Measurements from ENCODE around the gene TERT. TPM values are rescaled to one million over a fixed set of nuclear protein-coding genes. Genes with fewer than 3 reads are reported as not detected.

The TERT gene
- total and polyA plus RNA-seq, 10 of the 15 experiments (the other 5 are each of a cell fraction or from before 2014, with no cell fraction given): 0.08 to 21.5 (median 5.0) TPM

DNA sequence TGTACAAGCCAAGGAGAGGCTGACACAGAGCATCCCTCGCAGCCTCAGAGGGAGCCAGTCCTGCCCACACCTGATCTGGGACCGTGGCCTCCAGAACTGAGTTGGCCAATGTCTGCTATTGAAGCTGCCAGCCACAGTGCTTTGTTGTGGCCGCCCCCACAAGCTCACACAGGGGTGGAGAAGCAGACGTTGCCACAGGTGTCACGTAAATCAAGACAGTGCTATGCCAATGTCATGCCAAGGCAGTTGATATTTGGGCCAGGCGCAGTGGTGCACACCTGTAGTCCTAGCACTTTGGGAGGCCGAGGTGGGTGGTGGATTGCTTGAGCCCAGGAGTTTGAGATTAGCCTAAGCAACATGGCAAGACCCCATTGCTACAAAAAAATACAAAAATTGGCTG lies 17.3 kb upstream of the TERT start:
- H3K4me1 ChIP-seq (ENCODE audit: control insufficient read depth, insufficient read depth, low read length): peaks cover 47% of the 10 kb centered on the region
- no peaks in the 10 kb centered on the region for H3K79me2 ChIP-seq (ENCODE audit: control insufficient read depth, insufficient read depth, low read length)
- ChIA-PET SMC1A (ENCODE audit: uncharacterized antibody, unreplicated experiment) (interaction anchor here (1.1 to 2.3 kb wide), 2 partner anchors 16 to 192 kb away, joined by 3 to 18 read pairs; partner anchors contain the start of gene TERT), POLR2A (interaction anchor here (1.3 to 1.9 kb wide), 3 partner anchors 9 to 30 kb away, joined by 4 to 9 read pairs (median 6); partner anchors contain the start of gene TERT), RAD21 (ENCODE audit: unreplicated experiment) (interaction anchor here (1.0 kb wide), 1 partner anchor 30 kb away, joined by 3 read pairs; no protein-coding TSS in a partner anchor), CTCF (interaction anchor here (1.5 to 1.8 kb wide), 2 partner anchors 9 to 12 kb away, joined by 5 to 7 read pairs; no protein-coding TSS in a partner anchor)
- H3K4me2 ChIP-seq (ENCODE audit: control insufficient read depth, insufficient read depth): peak overlapping the region; percentile 39
- H3K36me3 ChIP-seq (ENCODE audit: control insufficient read depth in 2 of 2, insufficient read depth in 2 of 2, low read length in 1 of 2): no peaks in the 10 kb centered on the region
- intact Hi-C loops (cut with micrococcal nuclease; ENCODE audit: unreplicated experiment): loop anchor here (5.0 to 10.0 kb wide), 3 partner anchors 55 to 483 kb away; partner anchors contain the start of gene MRPL36
- in situ Hi-C loops (cut with MboI): no loop called here
- H3K4me3 ChIP-seq: no peak overlapping the region
- no peak overlapping the region for H2AFZ ChIP-seq (ENCODE audit: control insufficient read depth, low read depth, low read length)
- DNase-seq (ENCODE audit: low read depth, low spot score) (no peak), ATAC-seq (no peak), FAIRE-seq (no peak)
- whole genome bisulfite sequencing (ENCODE audit: insufficient coverage, insufficient replicate concordance, low lambda C conversion rate, missing lambda C conversion rate): 62% methylated on average over 7 of the region's 7 CpGs
- no peak overlapping the region for H3K9ac ChIP-seq (ENCODE audit: control insufficient read depth, insufficient read depth, low read length)
- peaks cover 19% of the 10 kb centered on the region for H3K9me3 ChIP-seq (replicated peaks; ENCODE audit: control insufficient read depth, insufficient read depth, low read length)
- H3K27me3 ChIP-seq (replicated peaks in 1 of 2; ENCODE audit: control insufficient read depth in 2 of 2, insufficient read depth in 2 of 2, low read length in 1 of 2): no peaks in the 10 kb centered on the region
- 0 out of 2 replicates have a peak, but pooled peaks cover 4% of the 10 kb centered on the region for H4K20me1 ChIP-seq (ENCODE audit: control insufficient read depth, insufficient read depth)
- no peak for TF ChIP-seq ZNF622 (IDR thresholded peaks at IDR 0.05)
- BruUV-seq (replicated peaks): no TSS peak
- H3K27ac ChIP-seq (ENCODE audit: control insufficient read depth, insufficient read depth): peak overlapping the region; percentile 26; the same call in 1 of the 2 replicates

DNA sequence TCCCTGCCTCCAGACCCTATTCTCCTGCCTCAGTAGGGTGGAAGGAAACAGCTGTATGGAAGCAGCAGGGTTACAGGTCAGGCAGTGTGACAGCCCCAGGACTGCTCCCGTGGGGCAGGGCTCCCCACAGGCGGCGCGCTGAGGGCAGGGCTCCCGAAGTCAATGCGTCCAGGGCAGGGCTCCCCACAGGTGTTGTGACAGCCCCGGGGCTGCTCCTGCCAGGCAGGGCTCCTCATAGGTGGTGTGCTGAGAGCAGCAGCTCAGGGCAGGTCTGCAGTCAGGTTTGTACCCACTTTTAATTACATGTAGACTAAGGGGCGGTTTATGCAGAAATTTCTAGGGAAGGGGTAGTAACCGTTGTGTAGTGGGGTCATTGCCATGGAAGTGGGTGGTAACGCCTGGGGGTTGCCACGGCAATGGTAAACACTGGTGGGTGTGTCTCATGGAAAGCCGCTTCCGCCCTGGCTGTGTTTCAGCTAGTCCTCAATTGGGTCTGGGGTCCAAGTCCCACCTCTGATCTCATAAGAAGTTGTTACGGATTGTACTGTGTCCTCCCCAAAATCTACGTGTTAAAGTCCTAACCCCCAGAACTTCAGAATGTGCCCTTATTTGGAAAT lies 16.7 kb upstream of the TERT start:
- H3K4me2 ChIP-seq (ENCODE audit: control insufficient read depth, insufficient read depth): no peak overlapping the region
- intact Hi-C loops (cut with micrococcal nuclease; ENCODE audit: unreplicated experiment): loop anchor here (5.0 to 10.0 kb wide), 3 partner anchors 54 to 483 kb away; partner anchors contain the start of gene MRPL36
- ChIA-PET SMC1A (ENCODE audit: uncharacterized antibody, unreplicated experiment) (no interaction called here), RAD21 (ENCODE audit: unreplicated experiment) (interaction anchor here (1.0 kb wide), 1 partner anchor 31 kb away, joined by 3 read pairs; no protein-coding TSS in a partner anchor), CTCF (interaction anchor here (1.8 kb wide), 1 partner anchor 9 kb away, joined by 7 read pairs; no protein-coding TSS in a partner anchor), POLR2A (interaction anchor here (1.1 kb wide), 1 partner anchor 17 kb away, joined by 3 read pairs; no protein-coding TSS in a partner anchor)
- H3K9ac ChIP-seq (ENCODE audit: control insufficient read depth, insufficient read depth, low read length): no peak overlapping the region
- H3K79me2 ChIP-seq (ENCODE audit: control insufficient read depth, insufficient read depth, low read length): no peaks in the 10 kb centered on the region
- BruUV-seq (replicated peaks): no TSS peak
- FAIRE-seq (no peak), ATAC-seq (no peak), DNase-seq (ENCODE audit: low read depth, low spot score) (no peak)
- in situ Hi-C loops (cut with MboI): no loop called here
- no peak overlapping the region for H3K27ac ChIP-seq (ENCODE audit: control insufficient read depth, insufficient read depth)
- TF ChIP-seq GABPA (IDR thresholded peaks at IDR 0.05; ENCODE audit: low read depth) (no peak), STAT1 (conservative IDR thresholded peaks at IDR 0.05) (no peak), NFYB (IDR thresholded peaks at IDR 0.05; ENCODE audit: insufficient read depth, low read depth, low read length) (no peak), E2F8 (IDR thresholded peaks at IDR 0.05; ENCODE audit: low read depth, partially characterized antibody) (no peak)
- H3K36me3 ChIP-seq (ENCODE audit: control insufficient read depth in 2 of 2, insufficient read depth in 2 of 2, low read length in 1 of 2): no peaks in the 10 kb centered on the region
- H3K27me3 ChIP-seq (replicated peaks in 1 of 2; ENCODE audit: control insufficient read depth in 2 of 2, insufficient read depth in 2 of 2, low read length in 1 of 2): no peaks in the 10 kb centered on the region
- peaks cover 19% of the 10 kb centered on the region for H3K9me3 ChIP-seq (replicated peaks; ENCODE audit: control insufficient read depth, insufficient read depth, low read length)
- no peak overlapping the region for H3K4me3 ChIP-seq
- no peak overlapping the region for H2AFZ ChIP-seq (ENCODE audit: control insufficient read depth, low read depth, low read length)
- H4K20me1 ChIP-seq (ENCODE audit: control insufficient read depth, insufficient read depth): 0 out of 2 replicates have a peak, but pooled peaks cover 4% of the 10 kb centered on the region
- H3K4me1 ChIP-seq (ENCODE audit: control insufficient read depth, insufficient read depth, low read length): peaks cover 40% of the 10 kb centered on the region
- WGBS (ENCODE audit: insufficient coverage, insufficient replicate concordance, low lambda C conversion rate, missing lambda C conversion rate): 72% methylated on average over 15 of the region's 15 CpGs
